ENCODE measurements around the gene METTL17. TPM values are rescaled to one million over a fixed set of nuclear protein-coding genes. Genes with fewer than 3 reads are reported as not detected.

Gene METTL17
- total and polyA plus RNA-seq, 2 of the 13 experiments (the other 11 are each of a cell fraction or from before 2014, with no cell fraction given) = 122 to 199 TPM

DNA sequence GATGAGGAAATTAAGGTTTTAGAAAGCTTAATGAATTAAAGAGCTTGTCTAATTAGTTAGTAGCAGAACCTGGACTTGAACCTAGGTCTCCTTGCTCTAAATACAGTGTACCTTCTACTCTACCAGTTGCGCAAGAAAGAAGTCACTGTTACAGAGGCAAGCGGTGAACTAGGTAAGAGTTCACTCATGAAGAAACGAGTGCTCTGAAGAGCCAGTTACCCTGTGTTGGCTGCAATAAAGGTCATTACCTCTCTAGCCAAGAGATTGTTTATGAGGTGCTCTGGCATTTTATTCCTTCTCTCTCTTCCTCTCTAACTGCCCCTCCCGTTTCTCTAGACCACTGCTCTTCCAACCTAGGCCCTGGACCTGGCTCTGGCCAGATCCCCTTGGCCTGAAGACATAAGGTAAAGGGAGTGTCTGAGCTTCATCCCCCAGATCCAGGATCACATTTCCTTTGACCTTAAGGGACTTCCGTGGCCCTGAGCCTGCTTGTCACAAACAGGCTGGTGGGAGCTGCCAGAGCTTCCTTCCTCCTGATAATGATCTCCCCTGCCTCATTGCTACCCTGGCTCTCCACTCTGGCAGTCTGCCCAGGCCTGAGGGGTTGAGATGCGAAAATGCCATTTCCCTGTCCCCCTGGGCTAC is 54.3 kb downstream of the METTL17 start (continued):
- TF ChIP-seq SOX13 (IDR thresholded peaks at IDR 0.05) = no peak; the same call in 1 of the 2 replicates
- TF ChIP-seq SOX13 (CRISPR knock-in tag; conservative IDR thresholded peaks at IDR 0.05 in 1 of 2, IDR thresholded peaks at IDR 0.05 in 1 of 2) = peak in 1 of 2 experiments; percentile 47; a peak in 1 of 4 replicates
- peak; percentile 76 for TF ChIP-seq MIXL1 (CRISPR knock-in tag; IDR thresholded peaks at IDR 0.05)
- TF ChIP-seq ZNF33B (CRISPR knock-in tag; IDR thresholded peaks at IDR 0.05) = no peak
- no peak for TF ChIP-seq ZNF841 (CRISPR knock-in tag; IDR thresholded peaks at IDR 0.05; ENCODE audit: borderline replicate concordance)
- TF ChIP-seq ZNF430 (CRISPR knock-in tag; IDR thresholded peaks at IDR 0.05) = peak; percentile 62; the same call in 1 of the 2 replicates
- TF ChIP-seq, protein P1, sequence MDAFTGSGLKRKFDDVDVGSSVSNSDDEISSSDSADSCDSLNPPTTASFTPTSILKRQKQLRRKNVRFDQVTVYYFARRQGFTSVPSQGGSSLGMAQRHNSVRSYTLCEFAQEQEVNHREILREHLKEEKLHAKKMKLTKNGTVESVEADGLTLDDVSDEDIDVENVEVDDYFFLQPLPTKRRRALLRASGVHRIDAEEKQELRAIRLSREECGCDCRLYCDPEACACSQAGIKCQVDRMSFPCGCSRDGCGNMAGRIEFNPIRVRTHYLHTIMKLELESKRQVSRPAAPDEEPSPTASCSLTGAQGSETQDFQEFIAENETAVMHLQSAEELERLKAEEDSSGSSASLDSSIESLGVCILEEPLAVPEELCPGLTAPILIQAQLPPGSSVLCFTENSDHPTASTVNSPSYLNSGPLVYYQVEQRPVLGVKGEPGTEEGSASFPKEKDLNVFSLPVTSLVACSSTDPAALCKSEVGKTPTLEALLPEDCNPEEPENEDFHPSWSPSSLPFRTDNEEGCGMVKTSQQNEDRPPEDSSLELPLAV (CRISPR knock-in tag; conservative IDR thresholded peaks at IDR 0.05; ENCODE audit: low read depth) = no peak
- no peak; the same call in 1 of the 2 replicates for TF ChIP-seq MBD4 (IDR thresholded peaks at IDR 0.05; ENCODE audit: borderline replicate concordance, low read length)
- no peak for TF ChIP-seq ZBTB3 (CRISPR knock-in tag; IDR thresholded peaks at IDR 0.05; ENCODE audit: borderline replicate concordance, low read depth)
- TF ChIP-seq, protein P2, sequence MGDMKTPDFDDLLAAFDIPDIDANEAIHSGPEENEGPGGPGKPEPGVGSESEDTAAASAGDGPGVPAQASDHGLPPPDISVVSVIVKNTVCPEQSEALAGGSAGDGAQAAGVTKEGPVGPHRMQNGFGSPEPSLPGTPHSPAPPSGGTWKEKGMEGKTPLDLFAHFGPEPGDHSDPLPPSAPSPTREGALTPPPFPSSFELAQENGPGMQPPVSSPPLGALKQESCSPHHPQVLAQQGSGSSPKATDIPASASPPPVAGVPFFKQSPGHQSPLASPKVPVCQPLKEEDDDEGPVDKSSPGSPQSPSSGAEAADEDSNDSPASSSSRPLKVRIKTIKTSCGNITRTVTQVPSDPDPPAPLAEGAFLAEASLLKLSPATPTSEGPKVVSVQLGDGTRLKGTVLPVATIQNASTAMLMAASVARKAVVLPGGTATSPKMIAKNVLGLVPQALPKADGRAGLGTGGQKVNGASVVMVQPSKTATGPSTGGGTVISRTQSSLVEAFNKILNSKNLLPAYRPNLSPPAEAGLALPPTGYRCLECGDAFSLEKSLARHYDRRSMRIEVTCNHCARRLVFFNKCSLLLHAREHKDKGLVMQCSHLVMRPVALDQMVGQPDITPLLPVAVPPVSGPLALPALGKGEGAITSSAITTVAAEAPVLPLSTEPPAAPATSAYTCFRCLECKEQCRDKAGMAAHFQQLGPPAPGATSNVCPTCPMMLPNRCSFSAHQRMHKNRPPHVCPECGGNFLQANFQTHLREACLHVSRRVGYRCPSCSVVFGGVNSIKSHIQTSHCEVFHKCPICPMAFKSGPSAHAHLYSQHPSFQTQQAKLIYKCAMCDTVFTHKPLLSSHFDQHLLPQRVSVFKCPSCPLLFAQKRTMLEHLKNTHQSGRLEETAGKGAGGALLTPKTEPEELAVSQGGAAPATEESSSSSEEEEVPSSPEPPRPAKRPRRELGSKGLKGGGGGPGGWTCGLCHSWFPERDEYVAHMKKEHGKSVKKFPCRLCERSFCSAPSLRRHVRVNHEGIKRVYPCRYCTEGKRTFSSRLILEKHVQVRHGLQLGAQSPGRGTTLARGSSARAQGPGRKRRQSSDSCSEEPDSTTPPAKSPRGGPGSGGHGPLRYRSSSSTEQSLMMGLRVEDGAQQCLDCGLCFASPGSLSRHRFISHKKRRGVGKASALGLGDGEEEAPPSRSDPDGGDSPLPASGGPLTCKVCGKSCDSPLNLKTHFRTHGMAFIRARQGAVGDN (CRISPR knock-in tag; IDR thresholded peaks at IDR 0.05) = peak; percentile 70
- peak in 1 of 2 experiments; percentile 65; a peak in 2 of 4 replicates for TF ChIP-seq EP300 (IDR thresholded peaks at IDR 0.05; ENCODE audit: low read depth in 2 of 2, low read length in 2 of 2)
- TF ChIP-seq EP300 (CRISPR knock-in tag; IDR thresholded peaks at IDR 0.05; ENCODE audit: borderline replicate concordance) = no peak
- peak; percentile 61; the same call in 1 of the 2 replicates for TF ChIP-seq AHDC1 (CRISPR knock-in tag; IDR thresholded peaks at IDR 0.05; ENCODE audit: borderline replicate concordance)
- TF ChIP-seq ZNF17 (CRISPR knock-in tag; IDR thresholded peaks at IDR 0.05) = no peak
- TF ChIP-seq TBX2 (CRISPR knock-in tag; IDR thresholded peaks at IDR 0.05; ENCODE audit: borderline replicate concordance) = 0 out of 2 replicates have a peak, but pooled peaks have one; percentile 34

All from HepG2 (cell line).